HTR-8/SVneo (cell line): Measurements from ENCODE around the gene GFRA3.
A peak's percentile ranks its signal among the peaks of the same experiment; 100 is the strongest.
"Not testable (repeated sequence)": the region's sequence is repeated elsewhere in the genome, so short reads cannot be mapped to it uniquely, and the experiment has no call there.

Source experiments
- DNase-seq: peaks from one replicate; pipeline ENCODE4 v3.0.0; 2011; ENCODE audit warnings: low spot score, mixed read lengths; ENCODE audit not compliant: insufficient read length
- FAIRE-seq: peaks from 2 replicates; lab custom pipeline; 2011; peaks lifted over from hg19 to GRCh38; lab: Jason Lieb, UNC

GFRA3 gene, protein sequence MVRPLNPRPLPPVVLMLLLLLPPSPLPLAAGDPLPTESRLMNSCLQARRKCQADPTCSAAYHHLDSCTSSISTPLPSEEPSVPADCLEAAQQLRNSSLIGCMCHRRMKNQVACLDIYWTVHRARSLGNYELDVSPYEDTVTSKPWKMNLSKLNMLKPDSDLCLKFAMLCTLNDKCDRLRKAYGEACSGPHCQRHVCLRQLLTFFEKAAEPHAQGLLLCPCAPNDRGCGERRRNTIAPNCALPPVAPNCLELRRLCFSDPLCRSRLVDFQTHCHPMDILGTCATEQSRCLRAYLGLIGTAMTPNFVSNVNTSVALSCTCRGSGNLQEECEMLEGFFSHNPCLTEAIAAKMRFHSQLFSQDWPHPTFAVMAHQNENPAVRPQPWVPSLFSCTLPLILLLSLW

DNA sequence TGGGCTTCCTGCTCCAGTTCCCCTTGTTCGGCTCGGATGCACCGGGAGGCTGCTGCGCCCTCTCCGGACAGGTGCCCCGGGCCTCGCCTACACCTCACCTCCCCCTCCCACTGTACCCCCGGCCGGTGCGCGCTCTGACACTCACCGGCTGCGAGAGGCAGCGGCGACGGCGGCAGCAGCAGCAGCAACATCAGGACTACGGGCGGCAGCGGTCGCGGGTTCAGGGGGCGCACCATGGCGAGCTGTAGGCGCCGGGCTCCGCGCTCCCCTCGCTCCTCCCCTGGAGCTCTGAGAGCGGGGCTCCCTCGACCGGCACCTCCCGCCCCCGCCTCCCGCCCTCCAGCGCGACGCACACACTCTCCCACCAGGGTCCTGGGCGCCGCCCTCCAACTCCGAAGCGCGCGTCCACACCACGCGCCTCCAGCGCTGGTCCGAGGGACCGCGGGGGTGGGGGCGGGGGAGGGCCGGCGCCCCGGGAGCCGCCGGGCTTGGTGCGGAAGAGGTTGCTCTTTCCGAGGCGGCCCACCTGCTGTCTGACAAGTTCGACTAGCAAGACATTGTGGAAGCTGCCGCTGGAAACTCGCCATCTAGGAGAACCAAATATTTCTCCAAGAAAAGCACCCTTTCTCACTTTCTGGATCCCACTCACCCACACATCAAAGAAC, at the start of gene GFRA3:
Gene GFRA3 (minus strand): TSS at position 433 of the 665 bp plus-strand sequence. CDS start 197 bp downstream, at position 236.
- FAIRE-seq = no peak
- DNase-seq = no peak

DNA sequence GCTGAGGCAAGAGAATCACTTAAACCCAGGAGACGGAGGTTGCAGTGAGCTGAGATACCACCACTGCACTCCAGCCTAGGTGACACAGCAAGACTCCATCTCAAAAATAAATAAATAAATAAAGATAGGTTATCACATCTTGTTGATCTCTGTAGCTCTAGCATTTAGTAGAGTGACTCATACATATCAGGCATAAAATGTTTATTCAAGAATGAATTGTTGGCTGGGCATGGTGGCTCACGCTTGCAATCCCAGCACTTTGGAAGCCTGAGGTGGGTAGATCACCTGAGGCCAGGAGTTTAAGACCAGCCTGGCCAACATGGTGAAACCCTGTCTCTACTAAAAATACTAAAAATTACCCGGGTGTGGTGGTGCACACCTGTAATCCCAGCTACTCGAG, 43.8 kb upstream of the GFRA3 start:
- not testable (repeated sequence) for DNase-seq, FAIRE-seq

DNA sequence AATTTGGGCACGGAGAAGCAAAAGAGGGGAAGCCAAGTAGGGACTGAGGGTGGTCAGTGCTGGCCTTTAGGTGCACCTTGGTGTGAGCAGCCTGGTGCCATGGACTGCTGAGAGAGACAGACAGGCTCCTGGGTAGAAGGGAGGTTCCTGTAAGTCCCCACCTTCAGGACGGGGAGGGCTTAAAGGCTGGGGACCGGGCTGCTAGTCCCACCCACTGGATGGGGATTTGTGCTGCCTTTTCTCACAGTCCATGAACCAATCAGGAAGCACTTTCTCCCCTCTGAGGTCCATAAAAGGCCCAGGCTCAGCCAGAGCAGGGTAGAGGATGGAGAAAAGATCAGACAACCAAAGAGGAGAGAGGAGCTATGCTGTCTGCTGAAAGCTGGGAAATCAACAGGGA, 41.9 kb upstream of the GFRA3 start:
- FAIRE-seq (no peak), DNase-seq (no peak)

DNA sequence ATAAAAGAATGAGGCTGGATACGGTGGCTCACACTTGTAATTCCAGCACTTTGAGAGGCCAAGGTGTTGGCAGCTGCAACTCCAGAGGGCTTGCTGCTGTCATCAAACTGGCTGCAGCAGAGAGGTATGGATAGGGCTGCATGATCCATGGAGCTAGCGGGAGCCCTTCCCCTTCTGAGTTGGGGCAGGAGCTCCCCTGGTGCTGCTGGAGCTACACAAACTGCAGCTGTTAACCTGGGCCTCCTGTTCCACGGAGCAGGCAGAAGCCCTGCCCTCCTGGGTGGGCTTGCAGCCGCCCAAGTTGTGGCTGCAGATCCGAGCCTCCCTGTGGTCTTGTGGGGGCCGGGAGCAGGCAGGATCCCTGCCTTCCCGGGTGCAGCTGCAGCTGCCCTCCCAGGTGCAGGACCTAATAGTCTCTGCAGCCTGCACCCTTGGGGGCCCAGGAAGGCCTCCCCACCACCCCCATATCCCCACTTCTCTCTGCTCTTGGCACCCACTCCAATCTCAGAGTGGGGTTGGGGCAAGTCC, 41.4 kb upstream of the GFRA3 start:
- DNase-seq = no peak
- no peak for FAIRE-seq

DNA sequence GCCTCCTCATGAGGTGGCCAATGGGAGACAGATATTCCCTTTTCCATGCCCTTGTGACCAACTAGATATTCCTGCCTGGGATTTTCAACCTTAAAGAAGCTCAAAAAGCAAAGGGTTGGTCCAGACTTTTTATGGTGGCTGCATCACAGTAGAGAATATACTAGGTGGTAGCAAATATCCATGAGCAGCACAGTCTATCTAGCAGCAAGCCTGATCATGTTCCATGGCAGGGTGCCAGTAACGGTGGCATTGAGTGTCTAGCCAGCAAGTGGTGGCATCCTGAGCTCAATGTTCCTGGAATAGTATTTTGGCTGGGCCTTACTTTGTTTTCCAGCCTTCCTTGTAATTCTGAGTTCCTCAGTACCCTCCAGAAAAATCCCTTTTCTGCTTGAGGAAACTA, 31.4 kb upstream of the GFRA3 start:
- no peak for DNase-seq

DNA sequence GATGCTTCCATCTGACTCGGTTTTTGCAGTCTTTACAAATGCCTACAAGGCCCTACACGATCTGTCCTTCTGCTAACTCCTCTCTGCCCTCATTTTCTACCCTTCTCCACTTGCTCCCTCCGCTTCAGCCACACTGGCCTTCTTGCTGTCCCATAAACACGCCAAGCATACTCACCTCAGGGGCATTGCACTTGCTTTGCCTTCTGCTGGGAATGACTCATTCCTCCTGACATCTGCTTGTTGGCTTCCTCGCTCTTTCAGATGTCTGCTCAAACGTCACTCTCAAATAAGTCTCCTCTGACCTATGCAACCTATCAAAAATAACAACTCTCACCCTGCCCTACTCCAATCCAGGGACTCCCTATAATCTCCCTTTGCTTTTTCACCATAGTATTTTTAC, 29.0 kb upstream of the GFRA3 start:
- no peak for FAIRE-seq
- no peak for DNase-seq

More for the DNA sequence above, 31.4 kb upstream of the GFRA3 start:
- peak; percentile 36 for FAIRE-seq

DNA sequence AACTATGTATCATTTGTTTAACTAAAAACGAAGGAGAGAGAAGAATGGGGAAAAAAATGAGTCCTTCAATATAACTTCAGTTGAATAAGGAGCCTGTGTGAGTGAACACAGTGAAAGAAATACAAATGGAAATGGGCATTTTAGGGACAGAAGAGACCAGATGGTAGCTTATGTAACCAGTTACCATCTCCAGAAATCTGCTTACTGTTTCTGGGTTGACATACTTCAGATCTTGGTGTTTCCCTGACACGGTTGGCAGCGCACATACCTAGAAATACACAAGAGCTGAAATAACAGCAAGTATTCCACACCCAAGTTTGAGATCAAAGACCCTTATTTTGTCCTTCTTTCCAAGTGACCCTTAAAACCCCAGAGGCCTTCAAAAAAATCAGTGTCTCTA, 14.9 kb upstream of the GFRA3 start:
- no peak for DNase-seq
- no peak for FAIRE-seq

DNA sequence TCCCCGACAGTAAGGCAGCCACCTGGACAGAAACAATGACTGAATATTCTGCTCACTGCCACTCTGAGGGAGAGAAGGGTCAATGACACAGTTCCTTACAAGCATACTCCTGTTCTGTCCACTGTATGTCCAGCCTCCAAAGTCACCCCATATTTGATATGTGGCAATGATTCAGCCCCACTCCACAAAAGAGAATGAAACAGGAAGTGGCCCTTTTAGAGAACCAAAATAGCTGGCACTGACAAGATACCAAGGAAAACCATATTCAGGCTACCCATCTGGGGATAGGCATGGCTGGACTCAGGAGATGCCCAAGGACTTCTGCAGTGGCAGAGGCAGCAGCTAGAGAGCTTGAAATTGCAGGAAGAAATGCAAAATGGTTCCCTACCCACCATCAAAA, 12.8 kb upstream of the GFRA3 start:
- FAIRE-seq (no peak), DNase-seq (no peak)

DNA sequence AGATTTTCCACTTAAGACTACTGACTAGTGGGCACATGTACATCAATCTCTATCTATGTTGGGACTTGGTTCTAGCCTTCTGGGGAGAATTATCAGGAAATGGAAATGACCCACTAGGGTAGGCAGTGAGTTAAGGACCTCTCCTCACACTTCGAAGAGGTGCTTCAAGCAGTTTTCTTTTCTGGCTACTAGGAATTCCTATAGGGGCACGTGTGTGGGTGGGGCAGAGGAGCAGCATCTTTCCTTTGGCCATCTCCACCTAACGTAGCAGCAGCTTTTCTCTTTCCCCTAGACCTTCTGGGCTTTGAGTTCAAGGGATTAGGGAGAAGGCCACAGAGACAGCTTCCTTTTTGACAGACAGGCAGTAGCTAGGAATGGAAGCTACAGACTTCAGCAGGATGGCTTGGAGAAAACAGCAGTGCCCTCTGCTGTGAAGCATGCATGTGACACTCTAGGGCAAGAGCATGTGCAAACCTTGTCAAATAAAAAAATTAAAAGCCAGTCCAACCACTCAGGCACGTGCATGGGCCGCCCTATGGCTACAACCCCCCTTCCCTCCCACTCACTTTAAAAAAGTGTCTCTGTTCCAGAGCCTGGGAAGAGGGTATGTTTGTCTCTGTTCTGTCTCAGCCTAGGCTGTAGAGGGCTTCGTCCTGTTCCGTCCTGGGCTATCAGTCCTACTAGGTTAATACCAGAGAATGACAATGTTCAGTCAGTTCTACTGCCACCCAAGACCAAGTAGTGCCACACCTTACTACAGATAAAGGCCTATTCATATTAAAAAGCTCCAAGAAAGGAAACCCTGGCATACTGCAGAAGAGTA, 8.7 kb upstream of the GFRA3 start:
- DNase-seq (peak; percentile 64), FAIRE-seq (no peak)

DNA sequence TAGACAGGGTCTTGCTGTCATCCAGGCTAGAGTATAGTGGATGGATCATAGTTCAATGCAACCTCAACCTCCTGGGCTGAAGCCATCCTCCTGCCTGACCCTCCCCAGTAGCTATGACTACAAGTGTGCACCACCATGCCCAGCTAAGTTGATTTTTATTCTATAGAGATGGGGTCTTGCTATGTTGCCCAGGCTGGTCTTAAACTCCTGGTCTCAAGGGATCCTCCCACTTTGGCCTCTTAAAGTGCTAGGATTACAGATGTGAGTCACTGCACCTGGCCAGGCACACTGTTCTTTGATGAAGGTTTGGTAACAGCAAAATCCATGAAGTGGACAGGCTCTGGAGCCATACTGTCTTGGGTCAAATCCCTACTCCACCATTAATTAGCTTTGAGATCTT, 6.5 kb upstream of the GFRA3 start:
- FAIRE-seq (no peak), DNase-seq (no peak)

DNA sequence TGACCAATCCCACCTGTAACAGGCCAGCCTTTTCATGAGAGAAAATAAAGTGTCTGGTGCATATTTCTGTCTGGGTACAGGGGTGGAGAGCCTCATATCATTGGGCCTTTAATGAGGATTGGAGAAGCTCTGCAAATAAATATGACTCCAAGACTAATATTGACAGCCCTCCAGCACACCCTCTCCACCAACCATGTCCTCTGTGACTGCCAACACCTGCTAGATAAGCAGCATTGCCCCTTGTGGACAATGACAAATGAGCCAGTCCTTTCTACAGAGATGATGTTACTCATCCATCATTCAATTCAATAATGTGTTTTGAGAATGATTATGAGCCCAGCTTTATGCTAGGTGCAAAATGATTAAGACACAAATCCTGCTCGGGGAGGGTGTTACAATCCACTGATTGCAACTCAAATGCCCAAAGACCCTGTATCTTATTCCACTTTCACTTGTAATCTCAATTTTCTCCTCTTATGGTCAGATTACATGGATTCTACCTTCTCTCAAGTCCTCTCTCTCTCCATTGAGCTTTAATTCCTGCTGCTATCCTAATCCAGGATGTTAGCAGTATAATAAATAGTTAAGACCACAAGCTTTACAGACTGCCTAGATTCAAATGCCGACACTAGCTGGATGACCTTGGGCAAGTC, 2.1 kb upstream of the GFRA3 start:
- DNase-seq = no peak
- no peak for FAIRE-seq

DNA sequence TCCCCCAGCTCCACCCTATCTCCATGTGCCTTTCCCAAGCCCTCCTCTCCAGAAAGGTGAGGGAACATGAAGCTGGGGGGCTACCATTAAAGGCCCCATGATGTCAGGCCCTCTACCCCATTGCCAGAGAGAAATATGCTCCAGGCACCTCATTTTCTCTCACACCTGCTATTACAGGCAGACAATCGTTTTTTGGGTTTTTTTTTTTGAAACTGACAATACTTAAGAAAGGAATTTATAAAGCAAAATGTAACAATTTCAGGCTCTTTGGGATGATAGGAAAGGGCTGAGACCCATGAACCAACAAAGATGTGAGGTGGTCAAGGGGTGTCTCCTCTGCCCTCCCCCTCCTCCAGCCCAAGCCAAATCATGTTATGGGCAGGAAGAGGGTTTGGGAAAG, 1.5 kb upstream of the GFRA3 start:
- FAIRE-seq (no peak), DNase-seq (no peak)

DNA sequence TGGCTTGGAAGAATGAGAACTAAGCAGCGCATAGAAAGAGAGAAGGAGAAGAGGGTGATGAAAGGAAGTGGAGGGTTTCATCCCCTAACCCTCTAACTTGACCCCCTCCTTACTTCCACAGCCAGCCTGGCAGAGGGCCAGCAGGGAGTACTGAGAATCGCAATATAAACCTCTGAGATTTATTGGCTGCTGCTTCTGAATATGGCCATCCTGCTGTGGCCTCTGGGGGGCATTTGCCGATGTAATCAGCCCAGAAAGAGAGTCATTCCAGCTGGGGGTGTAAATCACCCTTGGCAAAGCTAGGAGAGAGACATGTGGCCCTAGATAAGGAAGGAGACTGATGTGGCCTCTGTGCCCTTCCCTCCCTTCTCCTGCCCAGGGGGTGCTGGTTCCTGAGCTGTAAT, 960 bp upstream of the GFRA3 start:
- DNase-seq = no peak
- FAIRE-seq = no peak

DNA sequence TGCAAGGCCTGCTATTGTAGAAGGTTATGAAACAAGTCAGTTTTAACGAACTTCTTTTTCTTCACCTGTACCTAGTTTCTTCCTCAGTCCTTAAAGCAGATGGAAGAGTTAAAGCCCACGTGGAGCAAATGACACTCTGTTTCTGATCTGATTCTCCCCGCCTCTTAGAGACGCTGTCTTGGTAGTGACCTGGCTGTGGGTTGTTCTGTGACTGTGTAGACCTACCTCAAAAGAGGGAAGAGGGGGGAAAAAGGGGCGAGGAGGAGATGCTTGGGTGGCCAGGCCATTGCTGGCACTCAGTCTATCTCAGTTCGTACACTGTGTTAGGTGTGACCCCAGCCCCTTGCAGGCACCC, 610 bp downstream of the GFRA3 start:
- DNase-seq = no peak
- no peak for FAIRE-seq

DNA sequence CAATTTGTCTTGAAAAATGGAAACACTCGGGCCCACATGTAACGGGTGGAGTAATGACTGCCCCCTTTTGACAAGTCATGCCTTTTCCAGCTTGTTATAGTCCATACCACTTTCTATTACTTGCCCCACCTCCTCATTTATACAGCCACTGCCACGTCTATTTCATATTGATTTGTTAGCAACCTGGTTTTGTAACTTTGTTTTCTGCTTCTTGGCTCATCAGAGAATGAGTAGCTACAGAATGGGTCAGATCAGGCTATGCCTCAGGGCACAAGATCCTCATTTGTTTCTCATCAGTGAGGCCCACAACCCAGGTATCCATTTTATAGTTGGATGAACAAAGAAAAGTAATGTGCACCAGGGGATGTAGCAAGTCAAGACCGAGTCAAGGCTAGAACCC, 1.7 kb downstream of the GFRA3 start:
- DNase-seq = no peak
- no peak for FAIRE-seq

DNA sequence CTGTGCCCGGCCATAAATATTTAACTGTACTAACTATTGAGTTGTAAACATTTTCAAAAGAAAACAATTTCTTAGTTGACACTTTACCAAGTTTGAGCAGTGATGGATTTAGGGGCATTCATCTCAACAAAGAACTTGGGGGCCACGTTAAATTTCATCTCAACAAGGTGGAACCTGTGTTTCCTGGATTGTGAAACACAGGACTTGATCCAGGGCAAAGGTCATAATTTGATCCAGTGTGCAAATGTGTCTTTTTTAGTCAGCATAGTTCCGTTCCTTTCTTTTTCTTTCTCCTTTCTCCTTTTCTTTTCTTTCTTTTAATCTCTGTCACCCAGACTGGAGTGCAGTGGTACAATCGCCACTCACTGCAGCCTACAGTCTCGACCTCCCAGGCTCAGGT, 3.1 kb downstream of the GFRA3 start:
- FAIRE-seq (no peak), DNase-seq (no peak)

DNA sequence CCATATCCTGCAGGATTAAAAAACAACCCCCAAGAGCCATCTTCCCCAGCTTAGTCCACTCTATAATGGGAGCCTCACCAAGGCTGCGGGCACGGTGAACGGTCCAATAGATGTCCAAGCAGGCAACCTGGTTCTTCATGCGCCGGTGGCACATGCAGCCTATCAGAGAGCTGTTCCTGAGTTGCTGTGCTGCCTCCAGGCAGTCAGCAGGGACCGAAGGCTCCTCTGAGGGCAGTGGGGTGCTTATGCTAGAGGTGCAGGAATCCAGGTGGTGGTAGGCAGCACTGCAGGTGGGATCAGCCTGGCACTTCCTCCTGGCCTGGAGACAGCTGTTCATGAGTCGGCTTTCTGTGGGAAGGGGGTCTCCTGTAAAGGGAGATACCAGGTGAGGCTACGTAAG, 10.2 kb downstream of the GFRA3 start:
- DNase-seq (no peak), FAIRE-seq (no peak)

DNA sequence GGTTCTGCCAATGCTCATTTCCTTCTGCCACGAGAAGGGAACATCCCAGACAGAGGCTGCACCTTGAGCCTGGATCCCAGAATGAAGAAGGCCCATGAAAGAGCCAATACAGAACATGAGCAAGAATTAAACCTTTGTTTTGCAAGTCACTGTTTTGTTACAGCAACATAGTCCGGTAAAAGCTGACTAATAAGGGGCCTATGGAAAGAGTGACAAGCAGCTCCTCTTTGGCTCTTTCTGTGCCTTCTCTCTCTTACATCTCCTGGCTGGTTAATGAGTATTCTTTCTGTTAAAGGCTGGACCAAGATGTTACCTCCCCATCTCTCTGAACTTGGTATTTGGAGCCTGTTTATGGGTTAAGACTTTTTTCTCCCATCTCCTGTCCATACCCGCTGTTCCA, 10.8 kb downstream of the GFRA3 start:
- FAIRE-seq (no peak), DNase-seq (no peak)

DNA sequence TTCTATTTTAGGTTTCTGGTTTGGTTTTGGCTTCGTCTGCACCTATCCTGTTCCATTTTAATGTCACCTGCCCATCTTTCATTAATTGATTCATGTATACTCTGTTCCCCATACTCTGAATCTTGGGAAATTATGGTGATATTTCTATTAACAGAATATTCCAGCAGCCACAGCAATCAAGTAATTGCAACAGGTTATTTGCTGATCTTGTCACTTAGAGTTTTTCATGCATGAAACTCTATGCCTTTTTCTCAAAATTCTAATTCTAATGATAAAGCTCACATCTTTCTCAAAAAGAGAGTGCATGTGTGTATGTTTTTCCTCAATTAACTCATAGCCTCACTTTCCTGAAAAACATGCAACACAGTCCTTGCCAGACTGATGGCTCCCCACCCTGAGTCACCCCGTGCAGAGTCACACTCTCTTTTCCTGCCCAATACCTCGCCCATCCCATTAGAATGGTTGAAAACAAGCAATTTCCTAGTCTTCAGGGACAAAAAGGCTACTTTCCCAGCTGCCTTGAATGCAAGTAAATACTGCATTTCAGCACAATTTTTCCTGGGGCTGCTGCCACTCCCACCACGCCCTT, 15.6 kb downstream of the GFRA3 start:
- FAIRE-seq (no peak), DNase-seq (no peak)

DNA sequence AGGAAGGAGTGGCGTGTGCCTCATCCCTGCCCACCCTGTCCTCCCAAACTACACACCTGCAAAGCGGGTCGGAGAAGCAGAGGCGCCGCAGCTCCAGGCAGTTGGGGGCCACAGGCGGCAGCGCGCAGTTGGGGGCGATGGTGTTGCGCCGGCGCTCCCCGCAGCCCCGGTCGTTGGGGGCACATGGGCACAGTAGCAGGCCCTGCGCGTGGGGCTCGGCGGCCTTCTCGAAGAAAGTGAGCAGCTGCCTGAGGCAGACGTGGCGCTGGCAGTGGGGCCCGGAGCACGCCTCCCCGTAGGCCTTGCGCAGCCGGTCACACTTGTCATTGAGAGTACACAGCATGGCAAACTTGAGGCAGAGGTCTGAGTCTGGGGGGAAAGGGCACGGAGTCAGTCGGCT, 16.8 kb downstream of the GFRA3 start:
- FAIRE-seq = no peak

More for the DNA sequence above, 16.8 kb downstream of the GFRA3 start:
- DNase-seq = no peak
